ENCODE measurements around the gene PI4K2A.

DNA sequence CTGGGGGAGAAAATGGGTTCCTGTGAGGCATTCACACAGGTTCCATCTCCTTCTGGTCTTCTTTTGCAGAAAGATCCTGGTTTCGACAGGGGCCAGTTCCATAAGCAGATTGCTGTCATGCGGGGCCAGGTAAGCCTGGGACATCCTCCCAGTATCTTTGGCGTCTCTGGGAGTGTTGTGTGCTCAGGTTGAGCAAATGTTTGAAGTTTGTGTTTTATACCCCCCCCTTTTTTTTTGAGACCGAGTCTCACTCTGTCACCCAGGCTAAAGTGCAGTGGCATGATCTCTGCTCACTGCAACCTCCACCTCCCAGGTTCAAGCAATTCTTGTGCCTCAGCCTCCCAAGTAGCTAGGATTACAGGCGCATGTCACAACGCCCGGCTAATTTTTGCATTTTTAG lies 26.5 kb downstream of the PI4K2A start:
- TF ChIP-seq, protein P1, sequence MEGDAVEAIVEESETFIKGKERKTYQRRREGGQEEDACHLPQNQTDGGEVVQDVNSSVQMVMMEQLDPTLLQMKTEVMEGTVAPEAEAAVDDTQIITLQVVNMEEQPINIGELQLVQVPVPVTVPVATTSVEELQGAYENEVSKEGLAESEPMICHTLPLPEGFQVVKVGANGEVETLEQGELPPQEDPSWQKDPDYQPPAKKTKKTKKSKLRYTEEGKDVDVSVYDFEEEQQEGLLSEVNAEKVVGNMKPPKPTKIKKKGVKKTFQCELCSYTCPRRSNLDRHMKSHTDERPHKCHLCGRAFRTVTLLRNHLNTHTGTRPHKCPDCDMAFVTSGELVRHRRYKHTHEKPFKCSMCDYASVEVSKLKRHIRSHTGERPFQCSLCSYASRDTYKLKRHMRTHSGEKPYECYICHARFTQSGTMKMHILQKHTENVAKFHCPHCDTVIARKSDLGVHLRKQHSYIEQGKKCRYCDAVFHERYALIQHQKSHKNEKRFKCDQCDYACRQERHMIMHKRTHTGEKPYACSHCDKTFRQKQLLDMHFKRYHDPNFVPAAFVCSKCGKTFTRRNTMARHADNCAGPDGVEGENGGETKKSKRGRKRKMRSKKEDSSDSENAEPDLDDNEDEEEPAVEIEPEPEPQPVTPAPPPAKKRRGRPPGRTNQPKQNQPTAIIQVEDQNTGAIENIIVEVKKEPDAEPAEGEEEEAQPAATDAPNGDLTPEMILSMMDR (tag by site-specific recombination; IDR thresholded peaks at IDR 0.05) = no peak
- TF ChIP-seq ZNF48 (tag by site-specific recombination; IDR thresholded peaks at IDR 0.05) (no peak), ZBTB7A (tag by site-specific recombination; IDR thresholded peaks at IDR 0.05; ENCODE audit: low read depth) (no peak), KLF9 (tag by site-specific recombination; IDR thresholded peaks at IDR 0.05; ENCODE audit: low read depth) (no peak), YY1 (tag by site-specific recombination; IDR thresholded peaks at IDR 0.05) (no peak), ZNF174 (tag by site-specific recombination; IDR thresholded peaks at IDR 0.05) (no peak), GLIS1 (tag by site-specific recombination; IDR thresholded peaks at IDR 0.05) (no peak)
- TF ChIP-seq, protein P2, sequence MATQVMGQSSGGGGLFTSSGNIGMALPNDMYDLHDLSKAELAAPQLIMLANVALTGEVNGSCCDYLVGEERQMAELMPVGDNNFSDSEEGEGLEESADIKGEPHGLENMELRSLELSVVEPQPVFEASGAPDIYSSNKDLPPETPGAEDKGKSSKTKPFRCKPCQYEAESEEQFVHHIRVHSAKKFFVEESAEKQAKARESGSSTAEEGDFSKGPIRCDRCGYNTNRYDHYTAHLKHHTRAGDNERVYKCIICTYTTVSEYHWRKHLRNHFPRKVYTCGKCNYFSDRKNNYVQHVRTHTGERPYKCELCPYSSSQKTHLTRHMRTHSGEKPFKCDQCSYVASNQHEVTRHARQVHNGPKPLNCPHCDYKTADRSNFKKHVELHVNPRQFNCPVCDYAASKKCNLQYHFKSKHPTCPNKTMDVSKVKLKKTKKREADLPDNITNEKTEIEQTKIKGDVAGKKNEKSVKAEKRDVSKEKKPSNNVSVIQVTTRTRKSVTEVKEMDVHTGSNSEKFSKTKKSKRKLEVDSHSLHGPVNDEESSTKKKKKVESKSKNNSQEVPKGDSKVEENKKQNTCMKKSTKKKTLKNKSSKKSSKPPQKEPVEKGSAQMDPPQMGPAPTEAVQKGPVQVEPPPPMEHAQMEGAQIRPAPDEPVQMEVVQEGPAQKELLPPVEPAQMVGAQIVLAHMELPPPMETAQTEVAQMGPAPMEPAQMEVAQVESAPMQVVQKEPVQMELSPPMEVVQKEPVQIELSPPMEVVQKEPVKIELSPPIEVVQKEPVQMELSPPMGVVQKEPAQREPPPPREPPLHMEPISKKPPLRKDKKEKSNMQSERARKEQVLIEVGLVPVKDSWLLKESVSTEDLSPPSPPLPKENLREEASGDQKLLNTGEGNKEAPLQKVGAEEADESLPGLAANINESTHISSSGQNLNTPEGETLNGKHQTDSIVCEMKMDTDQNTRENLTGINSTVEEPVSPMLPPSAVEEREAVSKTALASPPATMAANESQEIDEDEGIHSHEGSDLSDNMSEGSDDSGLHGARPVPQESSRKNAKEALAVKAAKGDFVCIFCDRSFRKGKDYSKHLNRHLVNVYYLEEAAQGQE (tag by site-specific recombination; IDR thresholded peaks at IDR 0.05) = no peak
